ENCODE measurements around the gene MSLN.

Gene MSLN

DNA sequence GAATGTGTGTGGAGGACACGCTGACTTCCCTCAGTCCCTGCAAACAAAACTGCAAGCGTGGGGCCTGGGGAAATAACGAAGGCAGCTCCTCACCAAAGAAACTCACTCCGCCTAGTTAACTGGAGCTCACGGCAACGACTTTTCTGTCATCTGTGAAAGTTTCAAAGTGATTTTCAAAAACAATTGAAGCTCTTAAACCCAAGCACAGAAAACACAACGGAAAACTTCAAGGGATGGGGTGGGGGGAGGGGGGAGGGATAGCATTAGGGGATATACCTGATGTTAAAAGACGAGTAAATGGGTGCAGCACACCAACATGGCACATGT, 43.2 kb downstream of the MSLN start:
- peaks cover 30% of the 10 kb centered on the region for H3K27me3 ChIP-seq (ENCODE audit: low read depth)
- peaks cover 5% of the 10 kb centered on the region for H3K4me1 ChIP-seq
- in situ Hi-C loops (cut with MboI; ENCODE audit: low sequenced_read_pairs): no loop called here

DNA sequence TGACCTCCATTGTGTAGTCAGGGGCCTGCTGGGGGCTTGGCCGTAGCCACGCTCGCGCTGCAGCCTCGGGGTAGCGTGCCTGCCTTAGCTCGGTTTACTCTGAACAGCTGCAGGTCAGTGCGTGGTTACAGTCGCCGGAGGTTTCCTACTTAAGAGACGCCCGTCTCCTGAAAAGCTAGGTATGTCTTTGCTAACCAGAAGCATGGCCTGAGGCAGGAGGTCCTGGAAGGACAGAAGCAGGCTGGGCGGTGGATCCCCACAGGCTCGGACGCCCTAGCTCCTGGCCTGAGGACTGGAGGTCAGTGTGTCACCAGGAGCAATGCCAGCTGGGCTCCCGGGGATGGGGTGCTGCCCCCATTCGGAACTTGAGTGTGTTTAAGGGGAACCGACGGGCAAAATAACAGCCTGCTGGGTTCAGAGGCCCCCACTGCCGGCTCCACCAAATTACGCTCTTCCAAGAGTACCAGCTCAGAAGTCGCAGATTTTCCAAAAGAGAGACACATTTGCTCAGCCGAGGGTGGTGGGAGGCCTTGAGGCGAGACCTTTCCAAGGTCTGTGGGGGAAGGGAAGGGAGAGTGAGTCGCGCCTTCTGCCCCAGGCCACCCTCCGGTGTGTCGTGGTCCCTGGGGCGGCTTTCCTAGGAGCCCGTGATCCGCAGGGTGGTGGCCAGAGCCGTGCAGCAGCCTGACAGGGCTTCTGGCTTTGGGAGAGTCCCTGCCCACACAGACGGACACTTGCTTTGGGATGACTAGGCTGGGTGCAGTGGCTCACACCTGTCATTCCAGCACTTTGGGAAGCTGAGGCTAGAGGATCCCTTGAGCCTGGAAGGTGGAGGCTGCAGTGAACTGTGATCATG, 43.9 kb downstream of the MSLN start:
- Histone ChIP-seq H3K36me3 (replicated peaks) (peaks cover 3% of the 10 kb centered on the region; the same call in 1 of the 2 replicates), H3K27me3 (ENCODE audit: low read depth) (peaks cover 30% of the 10 kb centered on the region), H3K4me1 (peaks cover 5% of the 10 kb centered on the region), H3K4me3 (no peak overlapping the region), H3K9me3 (no peaks in the 10 kb centered on the region)
- in situ Hi-C loops (cut with MboI; ENCODE audit: low sequenced_read_pairs): loop anchor here (5.0 kb wide), 1 partner anchor 243 kb away; no protein-coding TSS in a partner anchor
- no peak for DNase-seq (ENCODE audit: low spot score in 2 of 2)

More for the DNA sequence above, 43.2 kb downstream of the MSLN start:
- Histone ChIP-seq H3K9me3 (no peaks in the 10 kb centered on the region), H3K4me3 (no peak overlapping the region), H3K36me3 (replicated peaks) (peaks cover 3% of the 10 kb centered on the region; the same call in 1 of the 2 replicates)
- no peak for DNase-seq (ENCODE audit: low spot score in 2 of 2)

DNA sequence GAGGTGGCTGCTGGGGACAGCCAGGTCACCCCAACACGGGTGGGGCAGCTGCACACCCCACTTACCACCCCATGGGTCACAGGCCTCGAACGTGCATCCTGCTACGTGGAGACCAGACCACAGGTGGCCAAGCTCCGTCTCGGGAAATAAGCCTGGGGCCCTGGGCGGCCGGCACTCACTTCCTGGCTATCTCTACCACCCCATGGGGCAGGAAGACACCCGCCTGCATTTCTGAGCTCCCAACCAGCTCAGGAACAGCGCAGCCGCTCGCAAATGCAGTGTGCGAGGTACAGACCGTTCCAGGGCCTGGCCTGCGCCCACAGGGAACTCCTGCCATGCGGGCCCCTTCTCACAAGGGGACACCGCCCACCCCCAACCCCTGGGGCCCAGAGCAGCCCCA, 44.9 kb downstream of the MSLN start:
- DNase-seq (ENCODE audit: low spot score in 2 of 2): no peak
- no peak overlapping the region for H3K4me3 ChIP-seq
- peaks cover 3% of the 10 kb centered on the region for H3K4me1 ChIP-seq
- H3K9me3 ChIP-seq: no peaks in the 10 kb centered on the region
- H3K36me3 ChIP-seq (replicated peaks): peaks cover 3% of the 10 kb centered on the region; the same call in 1 of the 2 replicates
- in situ Hi-C loops (cut with MboI; ENCODE audit: low sequenced_read_pairs): loop anchor here (5.0 kb wide), 1 partner anchor 242 kb away; no protein-coding TSS in a partner anchor
- peaks cover 25% of the 10 kb centered on the region for H3K27me3 ChIP-seq (ENCODE audit: low read depth)

DNA sequence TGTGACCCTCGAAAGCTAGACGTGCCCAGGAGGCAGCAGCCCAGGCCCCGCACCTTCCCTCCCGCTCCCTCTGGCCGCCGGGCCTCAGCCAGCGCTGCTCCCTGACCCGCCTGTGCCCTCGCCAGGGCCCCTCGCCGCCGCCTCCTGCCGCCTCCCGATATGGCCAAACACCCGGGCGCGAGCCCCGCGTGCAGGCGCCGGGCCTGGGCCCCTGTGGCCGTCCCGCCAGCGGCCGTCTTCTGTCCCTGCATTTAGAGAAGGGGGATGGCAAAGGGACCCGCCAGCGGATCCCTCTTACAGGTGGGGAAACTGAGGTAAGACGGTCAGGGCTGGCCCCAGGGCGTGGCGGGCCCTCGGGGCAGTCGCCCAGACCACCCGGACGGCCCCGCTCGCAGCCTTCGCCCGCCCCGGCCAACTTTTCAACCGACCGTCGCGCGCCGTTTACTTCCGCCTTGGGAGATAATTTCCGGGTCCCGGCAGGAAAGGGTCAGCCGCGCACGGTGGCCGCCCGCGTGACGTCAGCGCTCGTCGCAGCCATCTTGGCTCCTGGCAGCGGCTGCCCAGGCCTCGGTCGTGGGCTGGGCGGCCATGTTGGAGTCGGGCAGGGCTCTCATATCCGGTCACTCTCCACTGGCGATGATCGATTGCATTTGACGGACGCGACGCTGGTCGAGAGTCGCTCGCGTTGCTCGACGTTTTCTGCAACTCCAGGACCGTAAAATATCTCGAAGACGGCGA, 47.0 kb downstream of the MSLN start:
- H3K27me3 ChIP-seq (ENCODE audit: low read depth): peaks cover 7% of the 10 kb centered on the region; the same call in 1 of the 2 replicates

DNA sequence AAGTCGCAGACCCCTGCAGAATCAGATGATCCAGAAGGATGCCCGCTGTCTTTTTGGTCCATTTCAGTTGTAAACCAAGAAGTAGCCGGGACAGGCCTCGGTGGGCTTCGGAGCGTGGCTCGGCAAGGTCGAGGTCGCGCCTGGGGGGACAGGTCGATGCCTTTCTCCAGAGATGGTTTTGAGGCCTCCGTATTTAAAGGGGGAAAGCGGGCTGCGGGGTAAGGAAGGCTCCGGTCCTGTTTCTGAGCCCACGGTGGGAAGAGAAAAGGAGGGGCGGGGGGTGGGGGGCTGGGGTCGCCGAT, 47.5 kb downstream of the MSLN start:
- no peak for DNase-seq (ENCODE audit: low spot score in 2 of 2)
- in situ Hi-C loops (cut with MboI; ENCODE audit: low sequenced_read_pairs): loop anchor here (5.0 kb wide), 1 partner anchor 239 kb away; no protein-coding TSS in a partner anchor

More for the DNA sequence above, 47.0 kb downstream of the MSLN start:
- H3K36me3 ChIP-seq (replicated peaks): peaks cover 3% of the 10 kb centered on the region; the same call in 1 of the 2 replicates
- peak; percentile 87 to 95 for DNase-seq (ENCODE audit: low spot score in 2 of 2)
- peak overlapping the region; percentile 78 for H3K4me3 ChIP-seq
- in situ Hi-C loops (cut with MboI; ENCODE audit: low sequenced_read_pairs): loop anchor here (5.0 kb wide), 1 partner anchor 240 kb away; no protein-coding TSS in a partner anchor
- no peaks in the 10 kb centered on the region for H3K9me3 ChIP-seq
- peaks cover 3% of the 10 kb centered on the region for H3K4me1 ChIP-seq

DNA sequence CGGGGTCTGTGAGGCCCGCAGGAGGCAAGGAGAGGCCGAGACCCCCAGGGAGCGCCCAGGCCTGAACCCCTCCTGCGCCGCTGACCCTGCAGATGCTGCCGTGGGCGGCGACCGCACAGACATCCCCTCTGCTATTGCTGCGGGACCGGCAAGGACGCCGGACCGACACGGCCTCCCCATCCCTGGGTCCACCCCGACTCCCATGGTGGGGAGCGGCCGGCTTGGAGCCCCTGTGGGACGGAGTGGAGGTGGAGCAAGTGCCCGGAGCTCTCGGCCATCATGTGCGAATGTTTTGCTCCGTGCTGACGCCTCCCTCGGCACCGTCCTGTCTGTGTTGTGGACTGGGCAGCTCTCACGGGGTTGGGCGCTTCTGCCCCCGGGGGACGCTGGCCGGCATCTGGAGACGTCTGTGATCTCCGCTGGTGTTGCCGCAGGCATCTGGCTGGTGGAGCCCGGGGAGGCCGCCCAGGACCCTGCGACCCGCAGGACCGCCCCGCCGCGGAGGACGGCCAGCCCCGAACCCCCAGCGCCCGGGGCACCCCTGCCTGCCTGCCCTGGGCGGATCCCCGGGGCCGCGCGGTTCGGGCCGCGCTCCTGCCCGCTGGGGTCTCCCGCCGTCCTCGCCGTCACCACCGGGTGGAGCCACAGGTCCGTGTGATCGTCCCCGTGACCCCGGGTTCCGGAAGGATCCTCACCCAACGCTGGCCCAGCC, 52.8 kb downstream of the MSLN start:
- no peaks in the 10 kb centered on the region for H3K9me3 ChIP-seq
- H3K36me3 ChIP-seq (replicated peaks): no peaks in the 10 kb centered on the region
- H3K4me3 ChIP-seq: no peak overlapping the region
- in situ Hi-C loops (cut with MboI; ENCODE audit: low sequenced_read_pairs): no loop called here
- H3K4me1 ChIP-seq: peaks cover 5% of the 10 kb centered on the region; the same call in 1 of the 2 replicates
- H3K27me3 ChIP-seq (ENCODE audit: low read depth): no peaks in the 10 kb centered on the region
- DNase-seq (ENCODE audit: low spot score in 2 of 2): peak; percentile 28 to 84

More for the DNA sequence above, 47.5 kb downstream of the MSLN start:
- no peaks in the 10 kb centered on the region for H3K9me3 ChIP-seq
- H3K36me3 ChIP-seq (replicated peaks): peaks cover 3% of the 10 kb centered on the region; the same call in 1 of the 2 replicates
- H3K4me1 ChIP-seq: peaks cover 3% of the 10 kb centered on the region
- H3K4me3 ChIP-seq: peak overlapping the region; percentile 78
- H3K27me3 ChIP-seq (ENCODE audit: low read depth): peaks cover 5% of the 10 kb centered on the region; the same call in 1 of the 2 replicates

GRCh38 chr16:813916-814412, 53.4 kb downstream of the MSLN start:
- Histone ChIP-seq H3K4me3 (no peak overlapping the region), H3K4me1 (peaks cover 5% of the 10 kb centered on the region; the same call in 1 of the 2 replicates), H3K36me3 (replicated peaks) (no peaks in the 10 kb centered on the region), H3K9me3 (no peaks in the 10 kb centered on the region), H3K27me3 (ENCODE audit: low read depth) (no peaks in the 10 kb centered on the region)
- no peak for DNase-seq (ENCODE audit: low spot score in 2 of 2)
- in situ Hi-C loops (cut with MboI; ENCODE audit: low sequenced_read_pairs): no loop called here

DNA sequence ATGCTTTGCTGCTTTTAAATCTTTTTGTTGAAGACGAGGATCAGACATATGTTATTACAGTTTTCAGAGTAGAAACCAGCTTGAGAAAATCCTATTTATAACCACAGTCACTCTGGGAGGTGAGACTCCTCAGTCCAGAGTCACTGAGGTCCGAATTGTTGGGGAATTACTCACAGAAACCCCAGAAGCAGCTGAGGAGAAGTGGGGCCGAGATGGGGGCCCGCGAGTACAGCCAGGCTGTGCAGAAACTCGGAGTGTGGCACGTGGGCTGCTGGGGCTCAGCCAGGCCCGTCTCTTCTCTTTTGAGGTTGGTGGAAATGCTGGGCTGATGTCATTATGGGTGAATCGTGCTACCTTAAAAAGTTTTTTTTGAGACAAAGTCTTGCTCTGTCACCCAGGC, 54.4 kb downstream of the MSLN start:
- in situ Hi-C loops (cut with MboI; ENCODE audit: low sequenced_read_pairs): no loop called here
- no peak for DNase-seq (ENCODE audit: low spot score in 2 of 2)

GRCh38 chr16:815861-816260, 55.3 kb downstream of the MSLN start:
- Histone ChIP-seq H3K27me3 (ENCODE audit: low read depth) (no peaks in the 10 kb centered on the region), H3K4me3 (no peak overlapping the region), H3K9me3 (no peaks in the 10 kb centered on the region), H3K4me1 (peaks cover 5% of the 10 kb centered on the region; the same call in 1 of the 2 replicates), H3K36me3 (replicated peaks) (no peaks in the 10 kb centered on the region)
- DNase-seq (ENCODE audit: low spot score in 2 of 2): no peak
- in situ Hi-C loops (cut with MboI; ENCODE audit: low sequenced_read_pairs): no loop called here

More for the DNA sequence above, 54.4 kb downstream of the MSLN start:
- peaks cover 5% of the 10 kb centered on the region; the same call in 1 of the 2 replicates for H3K4me1 ChIP-seq
- H3K4me3 ChIP-seq: no peak overlapping the region
- H3K36me3 ChIP-seq (replicated peaks): no peaks in the 10 kb centered on the region
- no peaks in the 10 kb centered on the region for H3K9me3 ChIP-seq
- no peaks in the 10 kb centered on the region for H3K27me3 ChIP-seq (ENCODE audit: low read depth)

- no peak for DNase-seq (ENCODE audit: low spot score in 2 of 2)
- no peaks in the 10 kb centered on the region for H3K27me3 ChIP-seq (ENCODE audit: low read depth)
- in situ Hi-C loops (cut with MboI; ENCODE audit: low sequenced_read_pairs): no loop called here
- H3K9me3 ChIP-seq: no peaks in the 10 kb centered on the region
- H3K4me3 ChIP-seq: no peak overlapping the region
- no peaks in the 10 kb centered on the region for H3K36me3 ChIP-seq (replicated peaks)
- peaks cover 5% of the 10 kb centered on the region; the same call in 1 of the 2 replicates for H3K4me1 ChIP-seq
These were observed 56.7 kb downstream of the MSLN start for GRCh38 chr16:817001-817906.

- in situ Hi-C loops (cut with MboI; ENCODE audit: low sequenced_read_pairs): no loop called here
- Histone ChIP-seq H3K9me3 (no peaks in the 10 kb centered on the region), H3K4me1 (peaks cover 5% of the 10 kb centered on the region; the same call in 1 of the 2 replicates), H3K27me3 (ENCODE audit: low read depth) (no peaks in the 10 kb centered on the region), H3K36me3 (replicated peaks) (no peaks in the 10 kb centered on the region), H3K4me3 (no peak overlapping the region)
- no peak for DNase-seq (ENCODE audit: low spot score in 2 of 2)
These were observed 57.6 kb downstream of the MSLN start for GRCh38 chr16:818132-818531.
